Measurements from ENCODE around the gene NUDT12.

NUDT12 gene

GRCh38 chr5:103539376-103540330 is 22.9 kb downstream of the NUDT12 start:
- DNase-seq, result no peak

DNA sequence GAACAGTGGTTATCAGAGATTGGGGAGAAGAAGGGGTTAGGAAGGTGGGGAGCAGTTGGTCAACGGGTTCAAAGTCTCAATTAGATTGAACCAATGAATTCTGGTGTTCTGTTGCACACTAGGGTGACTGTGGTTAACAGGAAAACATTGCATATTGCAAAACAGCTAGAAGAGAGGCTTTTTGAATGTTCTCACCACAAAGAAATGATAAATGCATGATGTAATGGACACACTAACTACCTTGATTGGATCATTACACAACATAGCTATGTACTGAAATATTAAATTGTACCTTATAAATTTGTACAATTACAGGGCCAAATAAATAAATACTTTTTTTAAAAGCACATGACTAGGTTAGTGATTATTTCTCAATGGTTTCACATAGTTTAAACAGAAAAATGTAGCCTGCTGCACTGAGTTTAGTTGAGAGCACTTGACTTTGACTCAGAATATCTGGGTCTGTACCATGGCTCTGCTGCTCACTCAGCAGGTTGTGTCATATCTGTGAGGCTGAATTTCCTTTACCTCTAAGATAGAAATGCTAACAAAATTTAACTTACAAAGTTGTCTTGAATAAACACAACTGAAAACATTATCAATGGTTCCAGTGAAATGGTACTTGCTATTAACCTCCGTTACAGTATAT is 30.4 kb downstream of the NUDT12 start:
- DNase-seq, result no peak

DNA sequence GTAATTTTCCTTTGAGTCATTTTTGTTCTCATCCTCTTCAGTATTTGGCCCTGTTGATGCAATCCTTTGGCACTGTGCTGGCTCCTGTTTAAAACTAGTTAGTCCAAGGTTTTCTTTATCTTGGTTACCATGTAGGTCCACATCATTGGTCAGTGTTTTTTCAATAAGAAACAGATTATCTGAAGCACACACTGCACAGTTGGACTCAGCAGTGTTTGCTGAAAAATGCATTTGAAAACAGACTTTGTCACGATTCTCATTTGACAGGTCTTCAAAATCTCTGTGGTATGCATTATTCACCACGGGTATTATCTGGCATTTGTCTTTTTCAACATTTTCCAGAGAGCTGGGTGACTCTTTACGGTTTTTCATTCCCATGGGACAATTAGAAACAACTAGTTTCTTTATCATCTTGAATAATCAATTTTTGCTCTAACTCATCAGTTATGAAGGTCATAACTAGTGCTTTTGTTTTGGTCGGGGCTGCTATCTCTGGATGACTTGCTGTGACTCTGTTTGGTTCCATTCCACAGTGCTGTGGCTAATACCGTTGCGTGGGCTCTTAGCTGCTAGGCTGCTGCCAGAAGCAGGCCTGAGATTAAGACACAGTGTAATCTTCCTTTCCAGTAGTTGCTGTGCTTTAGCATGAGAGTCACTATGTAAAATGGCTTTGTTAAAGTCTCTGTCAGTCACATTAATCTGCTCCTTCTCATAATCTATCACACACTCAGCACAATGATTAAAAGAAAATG is 36.2 kb downstream of the NUDT12 start:
- DNase-seq, result no peak

DNA sequence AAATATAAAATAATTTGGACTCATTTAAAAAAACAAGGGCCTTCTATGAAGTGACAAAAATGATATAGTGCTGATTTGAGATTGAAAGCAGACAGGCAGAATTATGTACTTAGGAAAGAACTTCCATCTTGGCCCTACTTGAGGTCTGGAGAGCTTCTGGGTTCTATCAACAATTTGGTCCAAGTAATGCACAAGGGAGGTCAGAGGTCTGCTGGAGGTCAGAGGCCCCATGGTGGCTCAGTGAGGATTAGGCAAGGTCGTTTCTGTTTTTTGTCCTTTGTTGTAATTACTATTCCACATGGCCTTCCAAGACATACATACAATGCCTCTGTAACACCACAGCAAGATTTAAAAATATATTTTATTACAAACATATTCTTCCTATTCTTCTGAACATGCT is 37.2 kb downstream of the NUDT12 start:
- no peak for DNase-seq

GRCh38 chr5:103523319-103523718 is 39.3 kb downstream of the NUDT12 start:
- no peak for DNase-seq

- no peak for DNase-seq
Observed at GRCh38 chr5:103522586-103522985, 40.0 kb downstream of the NUDT12 start.

- DNase-seq, result no peak
Observed at GRCh38 chr5:103519550-103519949, 43.0 kb downstream of the NUDT12 start.

GRCh38 chr5:103514371-103514770 is 48.2 kb downstream of the NUDT12 start:
- DNase-seq, result no peak

GRCh38 chr5:103513701-103514100 is 48.9 kb downstream of the NUDT12 start:
- DNase-seq, result no peak

DNA sequence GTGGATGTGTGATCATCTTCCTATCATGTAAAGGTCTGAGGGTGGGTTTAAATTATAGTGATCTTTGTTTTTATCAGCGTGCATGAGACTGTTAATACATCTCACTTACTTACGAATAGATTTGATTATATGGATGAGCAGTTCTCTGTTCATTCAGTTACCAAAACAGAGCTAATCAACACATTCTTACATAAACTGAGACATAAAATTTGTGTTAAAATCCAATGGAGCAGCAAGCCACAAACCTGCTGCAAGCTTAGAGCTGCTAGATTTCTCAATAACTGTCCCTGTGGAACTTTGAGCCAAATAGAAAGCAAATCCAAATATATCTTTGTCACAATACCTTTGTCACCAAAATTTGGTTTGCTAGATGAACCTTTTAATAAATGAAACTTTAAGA is 50.1 kb downstream of the NUDT12 start:
- DNase-seq, result no peak

DNA sequence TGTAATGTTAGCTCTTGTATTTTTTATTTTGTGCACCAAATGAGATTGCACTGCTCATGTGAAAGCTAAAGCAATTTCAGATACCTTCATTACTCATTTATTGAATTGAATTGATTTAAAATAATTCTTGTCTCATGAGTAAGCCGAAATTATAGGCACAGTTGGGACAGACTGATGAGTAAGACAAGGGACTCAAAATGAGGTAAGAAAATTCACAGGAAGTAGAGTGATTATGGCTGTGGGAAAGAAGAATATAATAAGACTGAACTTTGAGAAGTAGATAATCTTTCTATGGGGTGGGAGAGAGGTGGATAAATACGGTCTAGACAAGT is 51.1 kb downstream of the NUDT12 start:
- no peak for DNase-seq

GRCh38 chr5:103510851-103511553 is 51.6 kb downstream of the NUDT12 start:
- no peak for DNase-seq

GRCh38 chr5:103505581-103506305 is 56.8 kb downstream of the NUDT12 start:
- no peak for DNase-seq

- DNase-seq, result no peak
Observed at GRCh38 chr5:103503066-103503465, 59.5 kb downstream of the NUDT12 start.

GRCh38 chr5:103502662-103503061 is 59.9 kb downstream of the NUDT12 start:
- DNase-seq, result no peak
